K562 (cell line): Measurements from ENCODE around the gene ADARB2. TPM values are rescaled to one million over a fixed set of nuclear protein-coding genes. Genes with fewer than 3 reads are reported as not detected.

Experiments
- ATAC-seq: fragments of 200-7000 bp; cut with Tn5 transposase; 3 replicates; pipeline ENCODE4 v1.9.1; 2020; ENCODE audit warnings: moderate library complexity
- BruUV-seq: library from RNA; stranded (reverse); fragments of 400-500 nt; replicated peaks from 2 replicates; lab custom pipeline; 2021; lab: Mats Ljungman, UMichigan
- CTCF ChIA-PET: fragments of 300-600 bp; formaldehyde crosslinking; extraction: SDS; loops from one replicate; lab custom pipeline; 2021; ENCODE audit warnings: low intra/inter-chr PET ratio; lab: Yijun Ruan, JAX
- POLR2A ChIA-PET: fragments of 300-600, 350-650 bp; sonication (Branson Sonifier 250); formaldehyde crosslinking; extraction: SDS; loops from one replicate; lab custom pipeline; 2021; ENCODE audit warnings: antibody characterized with exemption, inconsistent platforms; lab: Yijun Ruan, JAX
- DNase-seq, 4 experiments: peaks; one replicate each; pipeline versions ENCODE4 v3.0.0 to v3.0.0-alpha.2; 2011 to 2018; ENCODE audit warnings: low spot score in 3 of 4, mixed read lengths in 3 of 4; ENCODE audit errors: extremely low read depth in 1 of 4
- FAIRE-seq: peaks from 2 replicates; lab custom pipeline; 2011; peaks lifted over from hg19 to GRCh38; lab: Jason Lieb, UNC
- H2AFZ ChIP-seq: 2 replicates; pipeline ENCODE4 v1.6.0; 2011; ENCODE audit warnings: low read depth, low read length, control low read depth, inconsistent platforms
- H3K27ac ChIP-seq: fragments of 200-600 bp; 3 replicates; pipeline ENCODE4 v1.8.0; 2011; ENCODE audit warnings: low read depth, mild to moderate bottlenecking, control low read depth, inconsistent platforms, low read length, moderate library complexity, mixed read lengths; ENCODE audit errors: extremely low read depth
- H3K27me3 ChIP-seq, 2 experiments: fragments of 300-600 bp in 1 of 2; 2 replicates in 1 of 2; 3 replicates in 1 of 2; pipeline versions ENCODE4 v1.6.0 to v1.8.0; 2011; ENCODE audit warnings: inconsistent platforms in 2 of 2, low read length in 2 of 2, mild to moderate bottlenecking in 1 of 2, mixed read lengths in 1 of 2, moderate library complexity in 1 of 2; ENCODE audit not compliant: control insufficient read depth in 2 of 2, insufficient read depth in 2 of 2
- H3K36me3 ChIP-seq: fragments of 300-600 bp; 3 replicates; pipeline ENCODE4 v1.8.0; 2011; ENCODE audit warnings: mild to moderate bottlenecking, low read length, inconsistent platforms; ENCODE audit not compliant: control insufficient read depth, insufficient read depth
- H3K4me1 ChIP-seq, 2 experiments: fragments of 200-600 bp in 1 of 2; replicated peaks in 1 of 2; 2 replicates in 1 of 2; 3 replicates in 1 of 2; pipeline versions ENCODE4 v1.5.1 to v1.8.0; 2011; ENCODE audit warnings: inconsistent platforms in 2 of 2, low read length in 2 of 2, mild to moderate bottlenecking in 1 of 2, mixed read lengths in 1 of 2, moderate library complexity in 1 of 2; ENCODE audit not compliant: control insufficient read depth in 2 of 2, insufficient read depth in 2 of 2
- H3K4me2 ChIP-seq: 2 replicates; pipeline ENCODE4 v1.6.1; 2011; ENCODE audit warnings: low read length, control low read depth, inconsistent platforms, mixed read lengths; ENCODE audit not compliant: insufficient read depth
- H3K4me3 ChIP-seq: fragments of 200-600 bp; sonication (generic), shearing (Covaris generic); 2 replicates; pipeline ENCODE4 v1.5.1; 2016; ENCODE audit warnings: control low read depth, inconsistent platforms
- H3K79me2 ChIP-seq: fragments of 200-600 bp; 3 replicates; pipeline ENCODE4 v1.8.0; 2011; ENCODE audit warnings: low read length, inconsistent platforms; ENCODE audit not compliant: control insufficient read depth, insufficient read depth
- H3K9ac ChIP-seq, 2 experiments: 2 replicates each; pipeline versions ENCODE4 v1.6.0 to v1.6.1; 2011; ENCODE audit warnings: low read depth in 2 of 2, low read length in 2 of 2, control low read depth in 1 of 2, inconsistent platforms in 1 of 2, mild to moderate bottlenecking in 1 of 2, mixed read lengths in 1 of 2; ENCODE audit not compliant: insufficient read depth in 1 of 2
- H3K9me1 ChIP-seq: one replicate; pipeline ENCODE4 v1.6.0; 2011; ENCODE audit warnings: inconsistent platforms, mild to moderate bottlenecking, low read length, moderate library complexity; ENCODE audit not compliant: control insufficient read depth, insufficient read depth
- H3K9me3 ChIP-seq: replicated peaks from 2 replicates; pipeline ENCODE4 v1.5.1; 2011; ENCODE audit warnings: low read depth, low read length, inconsistent platforms; ENCODE audit not compliant: control insufficient read depth, insufficient read depth
- H4K20me1 ChIP-seq: replicated peaks from 2 replicates; pipeline ENCODE4 v1.6.1; 2011; ENCODE audit warnings: low read length, inconsistent platforms, mixed read lengths; ENCODE audit not compliant: control insufficient read depth, insufficient read depth
- ARID2 ChIP-seq: fragments of 450-650 bp; IDR thresholded peaks from 2 replicates; pipeline ENCODE4 v1.6.1; 2017; ENCODE audit warnings: antibody characterized with exemption, mild to moderate bottlenecking
- C11orf30 ChIP-seq: fragments of 450-650 bp; IDR thresholded peaks from 2 replicates; pipeline ENCODE4 v1.6.1; 2016; ENCODE audit warnings: low read depth, mild to moderate bottlenecking
- ESRRB ChIP-seq: fragments of 250-450 bp; sonication (Bioruptor Pico); IDR thresholded peaks from 2 replicates; pipeline ENCODE4 v1.5.0; 2020; ENCODE audit warnings: mild to moderate bottlenecking, moderate library complexity, borderline replicate concordance
- LEF1 ChIP-seq: fragments of 450-650 bp; IDR thresholded peaks from 2 replicates; pipeline ENCODE4 v1.6.1; 2016; ENCODE audit warnings: mild to moderate bottlenecking
- SETDB1 ChIP-seq: IDR thresholded peaks from one replicate; pipeline ENCODE4 v1.6.1; 2012; ENCODE audit warnings: low read length, control low read depth, inconsistent platforms
- ZNF764 ChIP-seq: fragments of 250-450 bp; sonication (Bioruptor Pico); IDR thresholded peaks from 2 replicates; pipeline ENCODE4 v1.4.0; 2020; ENCODE audit warnings: low read depth, mild to moderate bottlenecking, moderate library complexity
- WGBS: fragments of 100-300 bp; shearing (Covaris generic); methylation state at CpG from one replicate; pipeline ENCODE4 v1.1.6; 2016; ENCODE audit warnings: low coverage, mixed read lengths; ENCODE audit not compliant: insufficient coverage; ENCODE audit errors: missing lambda C conversion rate; 5-methylcytosine and 5-hydroxymethylcytosine counted together
- in situ Hi-C: fragments of 300-500 bp; cut with MboI; formaldehyde crosslinking; loops from 4 replicates; pipeline ENCODE4 v1.15.0; 2018; ENCODE audit warnings: inconsistent platforms, mixed read lengths
- intact Hi-C: fragments of 100-400 bp; cut with micrococcal nuclease; formaldehyde crosslinking; loops from 2 replicates; pipeline ENCODE4 v1.14.2; 2022
- polyA plus RNA-seq, 8 experiments: library from polyadenylated mRNA; depleted of rRNA in 4 of 8; stranded (reverse) in 5 of 8; unstranded in 3 of 8; fragments of >200 nt; fragmentation: Nextera tagmentation in 2 of 8; fragmentation: Illumina TruSeq in 1 of 8; extraction: Ambion mirVana in 2 of 8; extraction: Trizol in 1 of 8; gene quantifications; 2 replicates each; pipeline versions ENCODE4 v1.2.1 to v1.2.3, GENCODE V29; 2011 to 2014; ENCODE audit warnings: inconsistent platforms in 1 of 8, missing spikeins in 1 of 8
- total RNA-seq, 7 experiments: library from RNA; depleted of rRNA in 6 of 7; stranded (reverse); fragments of >200 nt in 6 of 7; fragmentation: Illumina TruSeq in 2 of 7; extraction: Trizol in 2 of 7; gene quantifications; 2 replicates each; pipeline versions ENCODE4 v1.2.1 to v1.2.3, GENCODE V29; 2011 to 2021; ENCODE audit warnings: low replicate concordance in 1 of 7
- TF ChIP-seq, protein P1 (sequence below): fragments of 250-450 bp; sonication (Bioruptor Pico); IDR thresholded peaks from 2 replicates; pipeline ENCODE4 v1.5.0; 2021

The ADARB2 gene
- total and polyA plus RNA-seq, 9 of the 15 experiments (the other 6 are each of a cell fraction or from before 2014, with no cell fraction given): not detected

DNA sequence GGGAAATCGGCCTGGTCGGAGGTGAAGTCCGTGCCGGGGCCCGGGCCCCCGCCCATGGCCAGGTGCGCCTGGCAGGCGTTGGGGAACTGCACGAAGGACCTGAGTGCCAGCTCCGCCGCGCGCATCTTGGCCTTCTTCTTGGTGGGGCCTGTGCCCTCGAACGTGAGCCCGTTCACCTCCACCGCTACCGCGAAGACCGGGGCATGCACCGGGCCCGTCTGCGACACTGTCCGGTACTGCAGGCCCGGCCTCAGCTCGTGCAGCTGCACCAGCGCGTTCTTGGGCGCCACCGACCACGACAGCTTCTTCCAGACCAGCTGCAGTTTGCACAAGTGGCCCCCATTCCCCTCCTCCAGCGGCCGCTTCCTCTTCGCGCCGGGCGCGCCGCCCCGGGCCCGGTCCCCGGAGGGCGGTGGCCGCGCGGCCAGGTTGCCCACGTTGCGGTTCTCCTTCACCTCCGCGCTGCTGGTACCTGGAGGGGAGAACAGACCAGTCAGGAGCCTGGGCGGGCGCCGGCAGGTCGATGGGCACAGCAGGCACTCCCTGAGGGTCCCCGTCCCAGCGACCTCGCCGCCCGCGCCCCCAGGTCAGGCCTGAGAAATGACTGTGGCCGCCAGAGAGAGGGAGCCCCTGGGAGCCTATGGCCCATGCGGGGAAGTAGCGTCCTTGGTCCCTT is 373.7 kb downstream of the ADARB2 start:
- POLR2A ChIA-PET: no interaction called here
- no peaks in the 10 kb centered on the region for H3K9me1 ChIP-seq
- H4K20me1 ChIP-seq: peaks cover 6% of the 10 kb centered on the region; the same call in 1 of the 2 replicates
- no peak overlapping the region for H3K27ac ChIP-seq
- intact Hi-C loops (no loop called here), in situ Hi-C loops (no loop called here)
- FAIRE-seq (no peak), ATAC-seq (no peak), DNase-seq (no peak)
- no peaks in the 10 kb centered on the region for H3K79me2 ChIP-seq
- no peaks in the 10 kb centered on the region for H3K36me3 ChIP-seq
- BruUV-seq: no TSS peak
- CTCF ChIA-PET: no interaction called here
- H3K27me3 ChIP-seq: peaks cover 13 to 78% of the 10 kb centered on the region in 2 experiments
- no peak overlapping the region for H2AFZ ChIP-seq
- TF ChIP-seq ARID2 (no peak), LEF1 (no peak), C11orf30 (no peak), ZNF764 (no peak), SETDB1 (no peak), ESRRB (CRISPR knock-in tag) (no peak)
- TF ChIP-seq, protein P1, sequence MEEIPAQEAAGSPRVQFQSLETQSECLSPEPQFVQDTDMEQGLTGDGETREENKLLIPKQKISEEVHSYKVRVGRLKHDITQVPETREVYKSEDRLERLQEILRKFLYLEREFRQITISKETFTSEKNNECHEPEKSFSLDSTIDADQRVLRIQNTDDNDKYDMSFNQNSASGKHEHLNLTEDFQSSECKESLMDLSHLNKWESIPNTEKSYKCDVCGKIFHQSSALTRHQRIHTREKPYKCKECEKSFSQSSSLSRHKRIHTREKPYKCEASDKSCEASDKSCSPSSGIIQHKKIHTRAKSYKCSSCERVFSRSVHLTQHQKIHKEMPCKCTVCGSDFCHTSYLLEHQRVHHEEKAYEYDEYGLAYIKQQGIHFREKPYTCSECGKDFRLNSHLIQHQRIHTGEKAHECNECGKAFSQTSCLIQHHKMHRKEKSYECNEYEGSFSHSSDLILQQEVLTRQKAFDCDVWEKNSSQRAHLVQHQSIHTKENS (CRISPR knock-in tag): no peak
- H3K4me3 ChIP-seq: no peak overlapping the region
- no peaks in the 10 kb centered on the region for H3K9me3 ChIP-seq
- peaks cover 0 to 8% of the 10 kb centered on the region in 2 experiments; a peak in 1 of 5 replicates for H3K4me1 ChIP-seq
- H3K4me2 ChIP-seq: no peak overlapping the region
- H3K9ac ChIP-seq: no peak overlapping the region
- 21% methylated on average over 38 of the region's 63 CpGs for WGBS
